Measurements from ENCODE around the gene DEPDC1B. TPM values are rescaled to one million over a fixed set of nuclear protein-coding genes. Genes with fewer than 3 reads are reported as not detected.
"Not testable (repeated sequence)": the region's sequence is repeated elsewhere in the genome, so short reads cannot be mapped to it uniquely, and the experiment has no call there.

The DEPDC1B gene
- total RNA-seq, 2 donors from 2014 or later = 0.66 to 2.3 TPM

DNA sequence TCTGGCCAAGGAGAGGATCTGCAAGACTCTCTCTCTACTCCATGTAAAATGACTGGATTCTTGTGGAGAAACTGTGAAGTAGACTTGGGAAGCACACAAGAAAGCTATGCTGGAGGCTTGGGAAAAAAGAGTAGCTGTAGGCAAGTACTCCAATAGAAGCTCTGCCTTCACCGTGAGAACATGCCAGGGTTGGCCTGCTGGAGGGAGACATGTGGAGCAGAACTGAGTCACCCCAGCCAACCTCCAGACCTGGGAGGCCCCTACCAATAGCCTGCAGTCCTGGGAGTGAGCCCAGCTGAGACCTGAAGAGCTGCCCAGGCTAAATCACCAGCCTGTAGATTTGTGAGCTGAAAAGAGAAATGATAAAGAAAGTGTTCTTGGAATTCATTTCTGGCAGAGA lies 66.6 kb downstream of the DEPDC1B start:
- DNase-seq (peak; percentile 56 to 88 (median 73)), ATAC-seq (peak; percentile 87)
- 29 to 30% methylated on average over 1 of the region's 1 CpG for WGBS, 2 donors

GRCh38 chr5:60632153-60632552 lies 67.8 kb downstream of the DEPDC1B start:
- no peak for TF ChIP-seq POLR2A (IDR thresholded peaks at IDR 0.05)
- TF ChIP-seq, protein P1, sequence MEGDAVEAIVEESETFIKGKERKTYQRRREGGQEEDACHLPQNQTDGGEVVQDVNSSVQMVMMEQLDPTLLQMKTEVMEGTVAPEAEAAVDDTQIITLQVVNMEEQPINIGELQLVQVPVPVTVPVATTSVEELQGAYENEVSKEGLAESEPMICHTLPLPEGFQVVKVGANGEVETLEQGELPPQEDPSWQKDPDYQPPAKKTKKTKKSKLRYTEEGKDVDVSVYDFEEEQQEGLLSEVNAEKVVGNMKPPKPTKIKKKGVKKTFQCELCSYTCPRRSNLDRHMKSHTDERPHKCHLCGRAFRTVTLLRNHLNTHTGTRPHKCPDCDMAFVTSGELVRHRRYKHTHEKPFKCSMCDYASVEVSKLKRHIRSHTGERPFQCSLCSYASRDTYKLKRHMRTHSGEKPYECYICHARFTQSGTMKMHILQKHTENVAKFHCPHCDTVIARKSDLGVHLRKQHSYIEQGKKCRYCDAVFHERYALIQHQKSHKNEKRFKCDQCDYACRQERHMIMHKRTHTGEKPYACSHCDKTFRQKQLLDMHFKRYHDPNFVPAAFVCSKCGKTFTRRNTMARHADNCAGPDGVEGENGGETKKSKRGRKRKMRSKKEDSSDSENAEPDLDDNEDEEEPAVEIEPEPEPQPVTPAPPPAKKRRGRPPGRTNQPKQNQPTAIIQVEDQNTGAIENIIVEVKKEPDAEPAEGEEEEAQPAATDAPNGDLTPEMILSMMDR (IDR thresholded peaks at IDR 0.05) = no peak
- Histone ChIP-seq H3K36me3 (replicated peaks in 1 of 2; ENCODE audit: insufficient read depth in 1 of 2, low read depth in 2 of 2) (no peaks in the 10 kb centered on the region), H3K4me1 (no peaks in the 10 kb centered on the region), H3K27ac (no peak overlapping the region), H3K9me3 (no peaks in the 10 kb centered on the region), H3K4me3 (no peak overlapping the region), H3K27me3 (no peaks in the 10 kb centered on the region)
- ATAC-seq (no peak), DNase-seq (no peak)
- 92 to 93% methylated on average over 2 to 6 of the region's 11 CpGs for WGBS, 2 donors
- intact Hi-C loops (cut with DNase I) = no loop called here

More for the DNA sequence above, 66.6 kb downstream of the DEPDC1B start:
- TF ChIP-seq, protein P1 (IDR thresholded peaks at IDR 0.05) = no peak
- TF ChIP-seq POLR2A (IDR thresholded peaks at IDR 0.05) = no peak
- Histone ChIP-seq H3K27ac (peak overlapping the region in 3 of 4 donors; percentile 20 to 35 (median 24)), H3K27me3 (no peaks in the 10 kb centered on the region), H3K4me1 (no peaks in the 10 kb centered on the region), H3K4me3 (no peak overlapping the region), H3K9me3 (no peaks in the 10 kb centered on the region), H3K36me3 (replicated peaks in 1 of 2; ENCODE audit: insufficient read depth in 1 of 2, low read depth in 2 of 2) (no peaks in the 10 kb centered on the region)
- intact Hi-C loops (cut with DNase I) = no loop called here

DNA sequence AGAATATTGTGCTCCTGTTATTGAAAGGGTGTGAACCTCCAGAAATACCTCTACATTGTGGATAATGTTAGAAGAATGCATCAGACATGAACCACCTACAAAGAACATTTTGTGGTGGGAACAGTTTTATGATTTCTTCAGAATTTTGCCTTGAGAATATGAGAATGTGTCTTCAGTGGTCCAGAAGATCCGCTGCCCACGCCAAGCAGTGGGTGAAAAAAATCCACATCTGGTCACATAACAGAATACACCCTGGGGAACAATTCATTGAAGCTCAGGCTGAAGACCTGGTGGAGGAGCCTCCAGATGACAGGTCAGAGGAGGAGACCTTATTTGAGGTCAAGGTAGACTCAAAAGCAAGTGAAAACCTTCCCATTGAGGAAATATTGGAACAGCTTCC lies 69.1 kb downstream of the DEPDC1B start:
- ATAC-seq (no peak), DNase-seq (no peak)
- no peaks in the 10 kb centered on the region for H3K9me3 ChIP-seq
- WGBS, 2 donors = 92 to 100% methylated on average over 2 of the region's 2 CpGs
- no peaks in the 10 kb centered on the region for H3K4me1 ChIP-seq
- H3K27ac ChIP-seq = no peak overlapping the region
- TF ChIP-seq POLR2A (IDR thresholded peaks at IDR 0.05) = no peak
- TF ChIP-seq, protein P1 (IDR thresholded peaks at IDR 0.05) = no peak
- H3K4me3 ChIP-seq = no peak overlapping the region
- intact Hi-C loops (cut with DNase I) = no loop called here
- H3K27me3 ChIP-seq = no peaks in the 10 kb centered on the region
- no peaks in the 10 kb centered on the region for H3K36me3 ChIP-seq (replicated peaks in 1 of 2; ENCODE audit: insufficient read depth in 1 of 2, low read depth in 2 of 2)

DNA sequence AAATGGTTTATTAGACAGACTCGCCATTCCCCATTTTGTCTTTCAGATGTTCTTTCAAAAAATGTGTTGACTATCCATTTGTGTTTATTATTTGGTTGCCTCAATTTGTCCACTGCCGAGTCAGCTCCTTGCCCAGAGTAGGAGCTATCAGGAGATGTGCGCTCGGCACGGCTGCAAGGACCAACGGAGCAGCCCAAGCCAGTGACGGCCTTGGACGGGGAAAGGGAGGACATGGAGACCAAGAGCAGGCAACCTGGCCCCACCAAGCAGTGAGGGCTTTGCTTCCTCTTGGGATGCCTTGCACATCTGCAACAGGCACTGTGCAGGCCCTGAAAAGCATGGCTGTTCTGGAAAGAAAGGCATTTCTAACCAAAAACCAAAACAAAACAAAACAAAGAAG lies 69.8 kb downstream of the DEPDC1B start:
- H3K36me3 ChIP-seq (replicated peaks in 1 of 2; ENCODE audit: insufficient read depth in 1 of 2, low read depth in 2 of 2) = no peaks in the 10 kb centered on the region
- no peaks in the 10 kb centered on the region for H3K9me3 ChIP-seq
- no peak overlapping the region for H3K27ac ChIP-seq
- no peak for TF ChIP-seq POLR2A (IDR thresholded peaks at IDR 0.05)
- TF ChIP-seq, protein P1 (IDR thresholded peaks at IDR 0.05) = no peak
- no peak overlapping the region for H3K4me3 ChIP-seq
- no peaks in the 10 kb centered on the region for H3K4me1 ChIP-seq
- DNase-seq (no peak), ATAC-seq (no peak)
- no peaks in the 10 kb centered on the region for H3K27me3 ChIP-seq
- intact Hi-C loops (cut with DNase I) = no loop called here
- 97 to 98% methylated on average over 8 of the region's 8 CpGs for WGBS, 2 donors

DNA sequence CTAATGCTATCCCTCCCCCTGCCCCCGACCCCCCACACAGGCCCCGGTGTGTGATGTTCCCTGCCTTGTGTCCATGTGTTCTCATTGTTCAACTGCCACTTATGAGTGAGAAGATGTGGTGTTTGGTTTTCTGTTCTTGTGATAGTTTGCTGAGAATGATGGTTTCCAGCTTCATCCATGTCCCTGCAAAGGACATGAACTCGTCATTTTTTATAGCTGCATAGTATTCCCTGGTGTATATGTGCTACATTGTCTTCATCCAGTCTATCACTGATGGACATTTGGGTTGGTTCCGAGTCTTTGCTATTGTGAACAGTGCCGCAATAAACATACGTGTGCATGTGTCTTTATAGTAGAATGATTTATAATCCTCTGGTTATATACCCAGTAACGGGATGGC lies 75.1 kb downstream of the DEPDC1B start:
- ATAC-seq = not testable (repeated sequence)

GRCh38 chr5:60620752-60621151 lies 79.2 kb downstream of the DEPDC1B start:
- H3K36me3 ChIP-seq (replicated peaks in 1 of 2; ENCODE audit: insufficient read depth in 1 of 2, low read depth in 2 of 2); intact Hi-C loops (cut with DNase I); ATAC-seq; H3K27me3 ChIP-seq; H3K9me3 ChIP-seq; H3K4me3 ChIP-seq; H3K27ac ChIP-seq; DNase-seq; H3K4me1 ChIP-seq: not testable (repeated sequence)
- 90 to 91% methylated on average over 3 of the region's 3 CpGs for WGBS, 2 donors

More for the DNA sequence above, 75.1 kb downstream of the DEPDC1B start:
- H3K4me1 ChIP-seq; H3K4me3 ChIP-seq; H3K36me3 ChIP-seq (replicated peaks in 1 of 2; ENCODE audit: insufficient read depth in 1 of 2, low read depth in 2 of 2); H3K27ac ChIP-seq; intact Hi-C loops (cut with DNase I); DNase-seq; H3K9me3 ChIP-seq; H3K27me3 ChIP-seq: not testable (repeated sequence)
- WGBS, 2 donors = 95% methylated on average over 7 of the region's 7 CpGs
